ENCODE results near the gene BEST3. TPM values are rescaled to one million over a fixed set of nuclear protein-coding genes. Genes with fewer than 3 reads are reported as not detected.

The BEST3 gene
- polyA plus RNA-seq (2012; ENCODE audit: insufficient read length, low read depth), result not detected

- no peak for TF ChIP-seq POLR2AphosphoS5 (IDR thresholded peaks at IDR 0.05; ENCODE audit: low read depth, low read length)
- no peak for TF ChIP-seq FOXP2 (optimal IDR thresholded peaks at IDR 0.05; ENCODE audit: borderline replicate concordance, extremely low read depth, extremely low read length, insufficient read depth)
- no peak for TF ChIP-seq TAF1 (IDR thresholded peaks at IDR 0.05; ENCODE audit: borderline replicate concordance, insufficient read depth, low read length)
- no peak for TF ChIP-seq REST (IDR thresholded peaks at IDR 0.05; ENCODE audit: insufficient read depth in 1 of 2, low read depth in 2 of 2, low read length in 2 of 2)
- TF ChIP-seq SIN3A (IDR thresholded peaks at IDR 0.05; ENCODE audit: borderline replicate concordance, insufficient read depth, low read length), result no peak
Observed at GRCh38 chr12:69698769-69699540, at the start of gene BEST3. Gene BEST3, minus strand, starts transcription at chr12:69699303. Its CDS starts 1,505 bp downstream, at chr12:69697798.

GRCh38 chr12:69744109-69744508, 45.0 kb upstream of the BEST3 start:
- TF ChIP-seq SIN3A (IDR thresholded peaks at IDR 0.05; ENCODE audit: borderline replicate concordance, insufficient read depth, low read length) (no peak), FOXP2 (optimal IDR thresholded peaks at IDR 0.05; ENCODE audit: borderline replicate concordance, extremely low read depth, extremely low read length, insufficient read depth) (no peak), REST (IDR thresholded peaks at IDR 0.05; ENCODE audit: insufficient read depth in 1 of 2, low read depth in 2 of 2, low read length in 2 of 2) (no peak), TAF1 (IDR thresholded peaks at IDR 0.05; ENCODE audit: borderline replicate concordance, insufficient read depth, low read length) (no peak), POLR2AphosphoS5 (IDR thresholded peaks at IDR 0.05; ENCODE audit: low read depth, low read length) (no peak)

- TF ChIP-seq SIN3A (IDR thresholded peaks at IDR 0.05; ENCODE audit: borderline replicate concordance, insufficient read depth, low read length) (no peak), FOXP2 (optimal IDR thresholded peaks at IDR 0.05; ENCODE audit: borderline replicate concordance, extremely low read depth, extremely low read length, insufficient read depth) (no peak), TAF1 (IDR thresholded peaks at IDR 0.05; ENCODE audit: borderline replicate concordance, insufficient read depth, low read length) (no peak), POLR2AphosphoS5 (IDR thresholded peaks at IDR 0.05; ENCODE audit: low read depth, low read length) (no peak), REST (IDR thresholded peaks at IDR 0.05; ENCODE audit: insufficient read depth in 1 of 2, low read depth in 2 of 2, low read length in 2 of 2) (no peak)
Observed at GRCh38 chr12:69739287-69740191, 40.4 kb upstream of the BEST3 start.

GRCh38 chr12:69738351-69739286, 39.5 kb upstream of the BEST3 start, which contains the start of gene RAB3IP:
Gene RAB3IP, plus strand, starts transcription at chr12:69738860. Its CDS starts 16,549 bp downstream, at chr12:69755409.
- no peak for TF ChIP-seq REST (IDR thresholded peaks at IDR 0.05; ENCODE audit: insufficient read depth in 1 of 2, low read depth in 2 of 2, low read length in 2 of 2)
- peak; percentile 11 for TF ChIP-seq FOXP2 (optimal IDR thresholded peaks at IDR 0.05; ENCODE audit: borderline replicate concordance, extremely low read depth, extremely low read length, insufficient read depth)
- no peak for TF ChIP-seq TAF1 (IDR thresholded peaks at IDR 0.05; ENCODE audit: borderline replicate concordance, insufficient read depth, low read length)
- no peak for TF ChIP-seq SIN3A (IDR thresholded peaks at IDR 0.05; ENCODE audit: borderline replicate concordance, insufficient read depth, low read length)
- TF ChIP-seq POLR2AphosphoS5 (IDR thresholded peaks at IDR 0.05; ENCODE audit: low read depth, low read length), result peak; percentile 32; the same call in 1 of the 2 replicates
